HCT116 (cell line): ENCODE results near the gene DNM3. TPM values are rescaled to one million over a fixed set of nuclear protein-coding genes. Genes with fewer than 3 reads are reported as not detected.
A peak's percentile ranks its signal among the peaks of the same experiment; 100 is the strongest.

Experiments used
- CBX3 ChIP-seq: IDR thresholded peaks from 2 replicates; pipeline ENCODE4 v1.6.1; 2012; ENCODE audit warnings: low read depth
- EGR1 ChIP-seq: IDR thresholded peaks from 2 replicates; pipeline ENCODE4 v1.6.1; 2012; ENCODE audit warnings: low read depth
- EZH2 ChIP-seq: fragments of 200-600 bp; sonication (generic); IDR thresholded peaks from 2 replicates; pipeline ENCODE4 v1.6.1; 2017; ENCODE audit warnings: antibody characterized with exemption, mixed run types
- POLR2A ChIP-seq: IDR thresholded peaks from 2 replicates; pipeline ENCODE4 v1.7.0; 2011; ENCODE audit warnings: borderline replicate concordance; ENCODE audit not compliant: insufficient read depth, insufficient read length; ENCODE audit errors: extremely low read depth
- SIN3A ChIP-seq: IDR thresholded peaks from 2 replicates; pipeline ENCODE4 v1.6.1; 2012; ENCODE audit warnings: low read depth
- TCF7L2 ChIP-seq: IDR thresholded peaks from 2 replicates; pipeline ENCODE4 v1.7.0; 2011; ENCODE audit warnings: borderline replicate concordance, inconsistent platforms; ENCODE audit not compliant: insufficient read depth, insufficient read length; ENCODE audit errors: extremely low read depth
- ZNF274 ChIP-seq: fragments of 200-500 bp; sonication (Bioruptor generic); IDR thresholded peaks from 2 replicates; pipeline ENCODE4 v1.6.1; 2014; ENCODE audit warnings: mild to moderate bottlenecking, low read depth, low read length, inconsistent platforms
- total RNA-seq: library from RNA; stranded (reverse); gene quantifications from one replicate; pipeline ENCODE4 v1.2.1, GENCODE V29; 2021; ENCODE audit not compliant: unreplicated experiment
- TF ChIP-seq, protein P1 (sequence below), 3 experiments: fragments of 200-600 bp in 1 of 3; sonication (generic) in 1 of 3; IDR thresholded peaks in 2 of 3; conservative IDR thresholded peaks in 1 of 3; 2 replicates each; pipeline ENCODE4 v1.5.1; 2012 to 2017; ENCODE audit warnings: low read depth in 2 of 3, low read length in 2 of 3, antibody characterized with exemption in 1 of 3, borderline replicate concordance in 1 of 3, control low read depth in 1 of 3, mild to moderate bottlenecking in 1 of 3, mixed read lengths in 1 of 3, mixed run types in 1 of 3, moderate library complexity in 1 of 3; ENCODE audit not compliant: insufficient read depth in 1 of 3
- TF ChIP-seq, protein P2 (sequence below): IDR thresholded peaks from 2 replicates; pipeline ENCODE4 v1.6.1; 2012
- TF ChIP-seq, protein P3 (sequence below): IDR thresholded peaks from 2 replicates; pipeline ENCODE4 v1.6.1; 2012; ENCODE audit warnings: low read depth

Gene DNM3
- total RNA-seq, 1 experiment from 2014 or later = 3.1 TPM

DNA sequence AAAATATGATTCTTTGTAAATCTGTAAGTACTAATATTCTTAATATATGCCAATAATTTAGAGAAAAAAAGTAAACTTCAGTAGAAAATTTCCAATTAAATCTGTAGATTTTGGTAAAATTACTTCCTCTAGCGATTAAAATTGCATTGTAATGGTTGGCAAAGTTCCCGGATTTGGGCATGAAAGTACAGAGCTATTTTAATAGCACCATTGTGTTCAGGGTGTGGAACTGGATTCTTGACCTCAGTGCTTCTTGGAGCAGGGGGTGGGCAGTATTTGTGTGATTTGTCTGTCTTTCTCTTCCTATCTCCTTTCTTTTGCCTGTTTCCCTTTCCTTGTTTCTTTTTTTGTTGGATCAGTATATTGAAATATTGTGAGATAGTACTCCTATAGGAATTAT lies 72.1 kb downstream of the DNM3 start (continued):
- TF ChIP-seq, protein P1, sequence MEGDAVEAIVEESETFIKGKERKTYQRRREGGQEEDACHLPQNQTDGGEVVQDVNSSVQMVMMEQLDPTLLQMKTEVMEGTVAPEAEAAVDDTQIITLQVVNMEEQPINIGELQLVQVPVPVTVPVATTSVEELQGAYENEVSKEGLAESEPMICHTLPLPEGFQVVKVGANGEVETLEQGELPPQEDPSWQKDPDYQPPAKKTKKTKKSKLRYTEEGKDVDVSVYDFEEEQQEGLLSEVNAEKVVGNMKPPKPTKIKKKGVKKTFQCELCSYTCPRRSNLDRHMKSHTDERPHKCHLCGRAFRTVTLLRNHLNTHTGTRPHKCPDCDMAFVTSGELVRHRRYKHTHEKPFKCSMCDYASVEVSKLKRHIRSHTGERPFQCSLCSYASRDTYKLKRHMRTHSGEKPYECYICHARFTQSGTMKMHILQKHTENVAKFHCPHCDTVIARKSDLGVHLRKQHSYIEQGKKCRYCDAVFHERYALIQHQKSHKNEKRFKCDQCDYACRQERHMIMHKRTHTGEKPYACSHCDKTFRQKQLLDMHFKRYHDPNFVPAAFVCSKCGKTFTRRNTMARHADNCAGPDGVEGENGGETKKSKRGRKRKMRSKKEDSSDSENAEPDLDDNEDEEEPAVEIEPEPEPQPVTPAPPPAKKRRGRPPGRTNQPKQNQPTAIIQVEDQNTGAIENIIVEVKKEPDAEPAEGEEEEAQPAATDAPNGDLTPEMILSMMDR (IDR thresholded peaks at IDR 0.05 in 2 of 3, conservative IDR thresholded peaks at IDR 0.05 in 1 of 3; ENCODE audit: borderline replicate concordance in 1 of 3, insufficient read depth in 1 of 3, low read depth in 2 of 3, low read length in 2 of 3) = no peak
- no peak for TF ChIP-seq EZH2
- no peak for TF ChIP-seq ZNF274
- TF ChIP-seq EGR1 = no peak
- 0 out of 2 replicates have a peak, but pooled peaks have one; percentile 14 for TF ChIP-seq CBX3
- TF ChIP-seq SIN3A = no peak
- TF ChIP-seq, protein P2, sequence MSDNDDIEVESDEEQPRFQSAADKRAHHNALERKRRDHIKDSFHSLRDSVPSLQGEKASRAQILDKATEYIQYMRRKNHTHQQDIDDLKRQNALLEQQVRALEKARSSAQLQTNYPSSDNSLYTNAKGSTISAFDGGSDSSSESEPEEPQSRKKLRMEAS = no peak
- TF ChIP-seq, protein P3, sequence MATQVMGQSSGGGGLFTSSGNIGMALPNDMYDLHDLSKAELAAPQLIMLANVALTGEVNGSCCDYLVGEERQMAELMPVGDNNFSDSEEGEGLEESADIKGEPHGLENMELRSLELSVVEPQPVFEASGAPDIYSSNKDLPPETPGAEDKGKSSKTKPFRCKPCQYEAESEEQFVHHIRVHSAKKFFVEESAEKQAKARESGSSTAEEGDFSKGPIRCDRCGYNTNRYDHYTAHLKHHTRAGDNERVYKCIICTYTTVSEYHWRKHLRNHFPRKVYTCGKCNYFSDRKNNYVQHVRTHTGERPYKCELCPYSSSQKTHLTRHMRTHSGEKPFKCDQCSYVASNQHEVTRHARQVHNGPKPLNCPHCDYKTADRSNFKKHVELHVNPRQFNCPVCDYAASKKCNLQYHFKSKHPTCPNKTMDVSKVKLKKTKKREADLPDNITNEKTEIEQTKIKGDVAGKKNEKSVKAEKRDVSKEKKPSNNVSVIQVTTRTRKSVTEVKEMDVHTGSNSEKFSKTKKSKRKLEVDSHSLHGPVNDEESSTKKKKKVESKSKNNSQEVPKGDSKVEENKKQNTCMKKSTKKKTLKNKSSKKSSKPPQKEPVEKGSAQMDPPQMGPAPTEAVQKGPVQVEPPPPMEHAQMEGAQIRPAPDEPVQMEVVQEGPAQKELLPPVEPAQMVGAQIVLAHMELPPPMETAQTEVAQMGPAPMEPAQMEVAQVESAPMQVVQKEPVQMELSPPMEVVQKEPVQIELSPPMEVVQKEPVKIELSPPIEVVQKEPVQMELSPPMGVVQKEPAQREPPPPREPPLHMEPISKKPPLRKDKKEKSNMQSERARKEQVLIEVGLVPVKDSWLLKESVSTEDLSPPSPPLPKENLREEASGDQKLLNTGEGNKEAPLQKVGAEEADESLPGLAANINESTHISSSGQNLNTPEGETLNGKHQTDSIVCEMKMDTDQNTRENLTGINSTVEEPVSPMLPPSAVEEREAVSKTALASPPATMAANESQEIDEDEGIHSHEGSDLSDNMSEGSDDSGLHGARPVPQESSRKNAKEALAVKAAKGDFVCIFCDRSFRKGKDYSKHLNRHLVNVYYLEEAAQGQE = no peak
- no peak for TF ChIP-seq TCF7L2
- TF ChIP-seq POLR2A = no peak
- TF ChIP-seq, all 23 proteins: peak for 4
